ENCODE measurements around the gene FBXO47.

Gene FBXO47

GRCh38 chr17:38905375-38905774 lies 61.8 kb downstream of the FBXO47 start:
- no peak for DNase-seq (ENCODE audit: low read depth in 3 of 3)

- DNase-seq (ENCODE audit: low read depth in 3 of 3): no peak
These were observed 62.3 kb downstream of the FBXO47 start for GRCh38 chr17:38904892-38905291.

- no peak for DNase-seq (ENCODE audit: low read depth in 3 of 3)
These were observed 63.8 kb downstream of the FBXO47 start for GRCh38 chr17:38903404-38903803.

GRCh38 chr17:38900978-38901656 lies 66.1 kb downstream of the FBXO47 start:
- no peak for DNase-seq (ENCODE audit: low read depth in 3 of 3)

GRCh38 chr17:38899421-38899820 lies 67.8 kb downstream of the FBXO47 start:
- no peak for DNase-seq (ENCODE audit: low read depth in 3 of 3)

DNA sequence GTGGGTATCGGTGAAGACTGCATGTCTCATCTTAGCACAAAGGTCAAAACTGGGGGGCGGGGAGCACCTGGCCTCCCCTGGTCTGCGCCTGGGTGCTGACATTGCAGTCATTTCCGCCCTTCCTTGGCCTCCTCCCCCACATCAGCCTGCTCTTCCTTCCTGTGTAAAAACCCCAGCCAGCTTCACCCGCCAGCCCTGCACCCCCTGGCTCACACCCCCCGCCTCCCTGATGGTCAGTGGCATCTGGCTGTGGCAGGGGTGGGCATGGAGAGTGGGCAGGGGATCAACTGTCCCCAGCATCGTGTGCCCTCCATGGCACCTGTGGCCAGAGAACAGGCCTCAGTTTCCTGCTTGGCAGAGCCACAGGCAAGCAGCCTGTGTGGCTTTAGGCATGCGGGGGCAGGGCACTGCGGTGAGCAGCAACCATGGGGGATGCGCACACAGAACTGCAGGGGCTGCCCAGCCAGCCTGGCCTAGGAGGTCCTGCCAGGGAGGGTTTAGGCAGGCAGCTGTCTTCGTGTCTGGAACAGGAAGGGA lies 68.3 kb downstream of the FBXO47 start:
- peak; percentile 71 to 77 (median 77) for DNase-seq (ENCODE audit: low read depth in 3 of 3)

DNA sequence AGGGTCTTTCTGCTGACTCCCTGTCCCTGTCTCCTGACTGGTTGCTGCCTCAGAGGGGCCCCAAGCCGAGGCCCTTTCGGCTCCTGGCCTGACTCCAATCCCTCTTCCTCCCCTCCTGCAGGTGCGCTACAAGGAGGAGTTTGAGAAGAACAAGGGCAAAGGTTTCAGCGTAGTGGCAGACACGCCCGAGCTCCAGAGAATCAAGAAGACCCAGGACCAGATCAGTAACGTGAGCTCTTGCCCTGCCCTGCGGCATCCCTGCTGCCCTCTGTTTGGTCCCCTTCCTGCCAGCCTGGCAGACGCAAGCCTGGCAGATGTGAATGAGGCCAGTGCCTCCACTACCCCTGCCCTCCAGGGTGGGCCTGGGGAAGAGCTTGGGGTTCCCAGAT lies 68.9 kb downstream of the FBXO47 start:
- peak in 1 of 3 experiments; percentile 24 for DNase-seq (ENCODE audit: low read depth in 3 of 3)

- no peak for DNase-seq (ENCODE audit: low read depth in 3 of 3)
These were observed 69.4 kb downstream of the FBXO47 start for GRCh38 chr17:38897671-38898290.

DNA sequence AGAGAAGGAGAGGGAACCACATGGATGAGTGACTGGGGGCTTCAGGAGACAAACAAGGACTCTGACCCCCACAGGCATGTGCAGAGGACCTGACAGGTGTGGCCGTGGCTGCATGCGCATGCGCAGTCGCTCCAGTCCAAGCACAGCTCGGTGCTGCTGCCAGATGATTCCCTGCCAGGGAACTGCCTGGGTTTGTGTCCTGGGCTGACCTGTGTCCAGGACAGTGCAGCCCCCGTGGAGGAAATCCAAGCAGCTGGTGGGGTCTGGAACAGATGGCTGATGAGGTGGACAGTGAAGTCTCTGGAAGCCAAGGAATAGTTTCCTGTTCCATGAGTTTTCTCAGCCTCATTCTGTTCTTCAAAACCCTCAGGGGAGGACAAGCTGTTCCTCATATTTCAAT lies 70.0 kb downstream of the FBXO47 start:
- no peak for DNase-seq (ENCODE audit: low read depth in 3 of 3)

DNA sequence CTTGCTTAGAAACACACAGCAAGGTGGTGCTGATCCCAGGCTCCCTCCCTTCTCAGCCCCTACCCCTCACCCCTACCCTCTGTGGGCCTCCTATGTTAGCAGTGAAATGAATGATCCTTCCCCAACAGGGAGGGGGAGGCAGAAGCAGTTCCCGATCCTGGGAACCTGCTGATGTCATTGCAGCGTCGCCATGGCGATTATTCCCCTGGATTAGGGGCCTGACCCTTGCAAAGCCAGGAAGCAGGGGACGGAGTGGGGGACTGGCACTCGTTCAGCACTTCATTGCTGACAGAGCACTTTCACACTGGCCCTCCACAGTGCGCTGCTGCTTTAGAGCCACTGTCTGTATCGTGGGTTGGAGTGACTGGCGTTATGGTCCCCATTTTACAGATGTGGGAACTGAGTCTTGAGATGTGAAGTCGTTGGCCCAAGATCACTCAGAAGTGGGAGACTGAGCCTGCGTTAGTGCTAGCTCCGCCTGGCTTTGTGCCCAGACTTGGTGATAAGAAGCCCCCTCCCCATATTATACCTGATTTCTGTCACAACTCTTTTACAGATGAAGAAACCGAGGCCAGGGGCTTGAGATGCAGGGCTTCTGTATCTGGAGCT lies 70.8 kb downstream of the FBXO47 start:
- DNase-seq (ENCODE audit: low read depth in 3 of 3): no peak

- DNase-seq (ENCODE audit: low read depth in 3 of 3): no peak
These were observed 72.9 kb downstream of the FBXO47 start for GRCh38 chr17:38894276-38894675.

DNA sequence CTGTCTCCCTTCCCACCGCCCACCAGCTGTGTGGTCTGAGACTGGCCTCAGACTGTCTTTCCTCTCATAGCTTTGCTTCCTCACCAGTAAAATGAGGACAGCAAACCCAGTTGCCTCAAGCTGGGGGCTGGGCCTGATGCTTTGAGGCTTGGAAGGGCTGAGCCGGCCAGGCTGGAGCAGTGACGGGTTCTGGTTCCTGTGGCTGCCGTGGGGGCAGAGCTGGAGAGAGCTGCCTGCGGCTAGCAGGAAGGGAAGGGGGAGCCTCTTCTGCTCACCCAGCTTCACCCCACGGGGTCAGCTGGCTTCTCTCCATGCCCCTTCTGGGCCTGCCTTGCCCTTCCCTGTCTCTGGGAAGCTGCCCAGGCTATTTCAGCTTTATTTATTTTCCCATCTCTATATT lies 73.6 kb downstream of the FBXO47 start:
- DNase-seq (ENCODE audit: low read depth in 3 of 3): no peak

DNA sequence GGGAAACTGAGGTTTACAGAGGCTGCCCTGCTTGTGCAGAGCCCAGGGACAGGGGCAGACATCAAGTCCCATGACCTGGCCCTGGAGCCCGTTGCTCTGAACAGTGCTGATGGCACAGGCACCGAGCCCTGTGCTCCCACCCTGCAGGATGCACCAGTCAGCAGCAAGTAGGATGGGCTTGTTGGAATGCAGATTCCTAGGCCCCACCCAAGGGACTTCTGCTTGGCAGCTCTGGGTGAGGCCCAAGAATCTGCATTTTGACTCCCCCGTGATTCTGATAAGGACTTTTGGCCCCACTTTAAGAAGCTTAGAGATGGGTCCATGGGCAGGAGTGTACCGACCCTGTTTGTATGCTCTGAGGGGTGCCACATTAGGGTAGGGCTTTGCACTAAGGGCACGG lies 74.1 kb downstream of the FBXO47 start:
- no peak for DNase-seq (ENCODE audit: low read depth in 3 of 3)

DNA sequence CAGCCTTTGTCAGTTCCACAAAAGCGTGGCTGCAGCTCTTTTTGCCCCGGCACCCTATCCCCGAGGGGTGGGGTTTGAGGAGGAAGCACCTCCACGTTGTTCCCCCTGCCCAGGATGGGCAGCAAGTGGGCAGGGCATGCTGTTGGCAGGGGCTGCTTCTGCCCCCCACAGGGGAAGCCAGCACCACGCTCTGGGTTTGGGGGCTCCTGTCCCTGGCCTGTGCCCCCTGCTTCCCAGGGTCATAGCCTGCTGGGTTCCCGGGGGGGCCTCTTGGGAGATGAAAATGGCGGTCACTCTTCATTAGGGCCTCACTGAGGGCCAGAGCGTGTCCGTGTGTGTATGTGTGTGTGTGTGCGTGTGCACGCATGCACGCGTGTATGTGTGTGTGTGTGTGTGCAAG lies 74.6 kb downstream of the FBXO47 start:
- no peak for DNase-seq (ENCODE audit: low read depth in 3 of 3)

DNA sequence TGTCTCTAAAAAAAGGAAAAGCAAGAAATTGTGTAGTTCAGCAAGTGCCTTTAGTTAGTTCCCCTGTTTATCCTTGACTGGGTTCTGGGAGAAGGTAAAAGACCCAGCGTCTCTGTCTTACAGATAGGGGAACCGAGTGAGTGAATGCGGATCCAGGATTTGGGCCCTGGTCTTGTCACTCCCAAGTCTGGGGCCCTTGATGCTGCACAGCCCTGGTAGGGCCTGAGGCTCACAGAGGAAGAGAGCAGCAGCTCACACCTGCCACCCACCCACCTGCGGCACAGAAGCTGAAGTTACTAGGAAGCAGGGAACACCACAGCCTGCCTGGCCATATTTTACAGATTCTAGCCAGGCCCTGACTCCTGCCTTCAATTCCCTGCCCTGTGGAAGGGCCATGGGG lies 75.1 kb downstream of the FBXO47 start:
- no peak for DNase-seq (ENCODE audit: low read depth in 3 of 3)

- DNase-seq (ENCODE audit: low read depth in 3 of 3): no peak
These were observed 75.8 kb downstream of the FBXO47 start for GRCh38 chr17:38891441-38891840.

- no peak for DNase-seq (ENCODE audit: low read depth in 3 of 3)
These were observed 76.8 kb downstream of the FBXO47 start for GRCh38 chr17:38890410-38890746.

DNA sequence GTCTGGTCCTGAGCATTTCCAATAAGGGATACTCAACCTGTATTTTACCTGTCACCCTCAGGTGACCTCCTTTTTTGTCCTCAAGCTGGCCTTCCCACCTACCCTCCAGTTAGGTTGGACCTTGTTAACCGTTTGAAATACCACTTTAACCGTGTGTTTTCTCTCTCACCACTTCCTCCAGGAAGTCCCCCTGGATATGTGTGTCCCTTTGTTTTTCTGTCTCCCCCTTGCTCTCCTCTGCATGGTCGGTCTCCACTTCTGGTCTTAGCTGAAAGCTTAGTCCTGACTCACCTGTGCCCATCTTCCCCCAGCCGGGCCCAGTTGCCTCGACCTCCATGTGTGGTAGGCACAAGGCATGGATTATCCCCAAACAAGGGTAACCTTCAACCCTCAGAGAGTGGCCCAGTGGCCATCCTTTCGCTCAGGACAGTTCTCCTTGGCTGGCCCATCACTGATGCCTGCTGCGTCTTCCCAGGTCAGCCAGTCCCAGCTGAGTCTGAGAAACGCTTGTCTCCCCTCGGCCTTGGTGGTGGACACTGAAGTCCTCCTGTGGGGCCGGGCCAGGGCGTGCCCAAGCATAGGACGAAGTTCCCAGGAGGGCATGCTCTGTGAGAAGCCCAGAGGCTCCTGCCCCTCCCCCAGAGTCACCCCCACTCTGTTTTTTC lies 77.3 kb downstream of the FBXO47 start:
- no peak for DNase-seq (ENCODE audit: low read depth in 3 of 3)

- DNase-seq (ENCODE audit: low read depth in 3 of 3): no peak
These were observed 78.4 kb downstream of the FBXO47 start for GRCh38 chr17:38888842-38889241.

GRCh38 chr17:38886643-38887010 lies 80.6 kb downstream of the FBXO47 start:
- no peak for DNase-seq (ENCODE audit: low read depth in 3 of 3)
